ENCODE results near the gene TCF4.

Gene TCF4

GRCh38 chr18:55485666-55486065 is 102.3 kb downstream of the TCF4 start:
- Histone ChIP-seq H3K4me3 (ENCODE audit: low read depth, low read length) (no peak overlapping the region), H3K36me3 (ENCODE audit: control insufficient read depth in 2 of 2, insufficient read depth in 1 of 2, low read length in 2 of 2) (no peaks in the 10 kb centered on the region; a peak in 1 of 3 replicates), H3K9me3 (ENCODE audit: control insufficient read depth, insufficient read depth, low read depth, low read length) (no peaks in the 10 kb centered on the region), H3K27ac (ENCODE audit: extremely low read depth, low read depth, low read length) (no peak overlapping the region), H3K4me1 (ENCODE audit: control insufficient read depth, insufficient read depth, low read length) (peaks cover 15% of the 10 kb centered on the region)
- POLR2A ChIA-PET, result no interaction called here
- TF ChIP-seq ZNF350 (tag by site-specific recombination; IDR thresholded peaks at IDR 0.05), result no peak
- no peak for TF ChIP-seq ZNF324 (tag by site-specific recombination; IDR thresholded peaks at IDR 0.05)
- no peak for TF ChIP-seq ZNF404 (tag by site-specific recombination; IDR thresholded peaks at IDR 0.05)
- TF ChIP-seq CTCF (tag by site-specific recombination; IDR thresholded peaks at IDR 0.05), result no peak
- no peak for TF ChIP-seq ZNF202 (tag by site-specific recombination; IDR thresholded peaks at IDR 0.05; ENCODE audit: borderline replicate concordance)
- no peak for TF ChIP-seq ZNF501 (tag by site-specific recombination; IDR thresholded peaks at IDR 0.05)
- no peak for TF ChIP-seq ZFP41 (tag by site-specific recombination; IDR thresholded peaks at IDR 0.05; ENCODE audit: borderline replicate concordance)
- TF ChIP-seq ZNF335 (tag by site-specific recombination; conservative IDR thresholded peaks at IDR 0.05), result no peak
- no peak for TF ChIP-seq KLF17 (tag by site-specific recombination; IDR thresholded peaks at IDR 0.05)
- TF ChIP-seq ZNF830 (tag by site-specific recombination; IDR thresholded peaks at IDR 0.05; ENCODE audit: low read depth), result no peak
- no peak for TF ChIP-seq ZNF791 (tag by site-specific recombination; IDR thresholded peaks at IDR 0.05)
- TF ChIP-seq GLIS1 (tag by site-specific recombination; IDR thresholded peaks at IDR 0.05), result no peak
- no peak for TF ChIP-seq ZNF174 (tag by site-specific recombination; IDR thresholded peaks at IDR 0.05)
- no peak for TF ChIP-seq ZNF677 (tag by site-specific recombination; IDR thresholded peaks at IDR 0.05)
- TF ChIP-seq ATF2 (tag by site-specific recombination; IDR thresholded peaks at IDR 0.05; ENCODE audit: low read depth), result no peak
- no peak for TF ChIP-seq ZFP3 (tag by site-specific recombination; IDR thresholded peaks at IDR 0.05; ENCODE audit: low read depth)
- TF ChIP-seq ZNF280D (tag by site-specific recombination; IDR thresholded peaks at IDR 0.05), result no peak
- TF ChIP-seq ZNF792 (tag by site-specific recombination; IDR thresholded peaks at IDR 0.05), result no peak
- TF ChIP-seq REPIN1 (tag by site-specific recombination; IDR thresholded peaks at IDR 0.05; ENCODE audit: low read depth), result no peak
- CTCF ChIA-PET, result interaction anchor here (0.6 to 0.7 kb wide), 3 partner anchors 71 to 347 kb away, joined by 3 to 5 read pairs (median 3); no protein-coding TSS in a partner anchor

GRCh38 chr18:55484773-55485172 is 103.2 kb downstream of the TCF4 start:
- POLR2A ChIA-PET, result no interaction called here
- TF ChIP-seq TCF7L2 (IDR thresholded peaks at IDR 0.05; ENCODE audit: borderline replicate concordance, low read depth, low read length), result no peak
- no peak for TF ChIP-seq ZNF624 (tag by site-specific recombination; IDR thresholded peaks at IDR 0.05)
- TF ChIP-seq YY2 (tag by site-specific recombination; IDR thresholded peaks at IDR 0.05), result no peak
- TF ChIP-seq ZIC2 (tag by site-specific recombination; IDR thresholded peaks at IDR 0.05), result no peak
- TF ChIP-seq ZNF132 (tag by site-specific recombination; IDR thresholded peaks at IDR 0.05; ENCODE audit: borderline replicate concordance), result no peak
- TF ChIP-seq ZNF785 (tag by site-specific recombination; IDR thresholded peaks at IDR 0.05), result no peak
- no peak for TF ChIP-seq ZNF521 (tag by site-specific recombination; IDR thresholded peaks at IDR 0.05)
- no peak for TF ChIP-seq ZNF266 (tag by site-specific recombination; IDR thresholded peaks at IDR 0.05; ENCODE audit: low read depth)
- TF ChIP-seq ZNF701 (tag by site-specific recombination; IDR thresholded peaks at IDR 0.05), result no peak
- no peak for TF ChIP-seq ZNF292 (tag by site-specific recombination; IDR thresholded peaks at IDR 0.05; ENCODE audit: borderline replicate concordance, low read depth)
- no peak for TF ChIP-seq ZEB2 (tag by site-specific recombination; IDR thresholded peaks at IDR 0.05)
- TF ChIP-seq ZNF473 (tag by site-specific recombination; IDR thresholded peaks at IDR 0.05), result no peak
- no peak for TF ChIP-seq ZFHX2 (tag by site-specific recombination; conservative IDR thresholded peaks at IDR 0.05)

More at GRCh38 chr18:55484773-55485172, 103.2 kb downstream of the TCF4 start:
- CTCF ChIA-PET, result no interaction called here
- Histone ChIP-seq H3K36me3 (ENCODE audit: control insufficient read depth in 2 of 2, insufficient read depth in 1 of 2, low read length in 2 of 2) (no peaks in the 10 kb centered on the region; a peak in 1 of 3 replicates), H3K4me3 (ENCODE audit: low read depth, low read length) (no peak overlapping the region), H3K4me1 (ENCODE audit: control insufficient read depth, insufficient read depth, low read length) (peaks cover 13% of the 10 kb centered on the region), H3K9me3 (ENCODE audit: control insufficient read depth, insufficient read depth, low read depth, low read length) (no peaks in the 10 kb centered on the region), H3K27ac (ENCODE audit: extremely low read depth, low read depth, low read length) (no peak overlapping the region)
